ENCODE data around the gene GMDS. TPM values are rescaled to one million over a fixed set of nuclear protein-coding genes. Genes with fewer than 3 reads are reported as not detected.

GMDS gene
- total and polyA plus RNA-seq, 2 donors (not counting 3 experiments of a cell fraction or from before 2014, with no cell fraction given), result 9.8 to 23.5 TPM

DNA sequence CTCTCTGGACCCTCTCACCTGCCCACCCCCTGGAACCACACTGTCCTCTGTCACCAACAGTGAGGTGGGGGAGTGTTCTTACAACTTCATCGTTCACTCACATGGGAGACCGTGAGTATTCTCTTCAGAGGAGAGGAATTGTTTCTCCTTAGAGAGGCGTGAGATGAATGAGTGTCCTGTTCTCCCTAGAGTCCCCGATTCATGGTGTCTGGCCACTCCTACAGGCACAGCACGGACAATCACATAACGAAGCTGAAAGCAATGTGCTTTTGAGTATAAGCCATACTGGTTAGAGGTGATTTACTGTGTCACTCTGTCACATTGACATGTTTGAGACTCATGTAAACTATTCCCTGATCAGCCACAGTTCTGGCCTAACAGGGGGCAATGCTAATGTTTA lies 581.1 kb downstream of the GMDS start:
- no peaks in the 10 kb centered on the region for H3K9me1 ChIP-seq (replicated peaks; ENCODE audit: control insufficient read depth, extremely low read depth, insufficient read depth, low read length)
- H2AFZ ChIP-seq (ENCODE audit: low read depth, low read length), result no peak overlapping the region
- intact Hi-C loops (cut with micrococcal nuclease), result no loop called here
- ChIA-PET POLR2A (no interaction called here), CTCF (no interaction called here)
- no peaks in the 10 kb centered on the region for H4K20me1 ChIP-seq (replicated peaks; ENCODE audit: control insufficient read depth, extremely low read depth, insufficient read depth, low read length)
- no peak overlapping the region for H3K9ac ChIP-seq (replicated peaks; ENCODE audit: extremely low read depth, insufficient read depth, low read length)
- no peaks in the 10 kb centered on the region for H3K4me1 ChIP-seq (ENCODE audit: control insufficient read depth, extremely low read depth, insufficient read depth, low read length)
- H3K27ac ChIP-seq (ENCODE audit: insufficient read depth, low read depth, low read length), result no peak overlapping the region
- DNase-seq (ENCODE audit: low read depth, low spot score) (no peak), FAIRE-seq (no peak)
- no peak for TF ChIP-seq GATA2 (IDR thresholded peaks at IDR 0.05; ENCODE audit: insufficient read depth, insufficient read length, low read depth, low read length)
- TF ChIP-seq EZH2 (IDR thresholded peaks at IDR 0.05; ENCODE audit: borderline replicate concordance, low read depth, low read length, severe bottlenecking), result no peak
- no peak for TF ChIP-seq MYC (IDR thresholded peaks at IDR 0.05; ENCODE audit: low read depth, low read length)
- TF ChIP-seq FOS (IDR thresholded peaks at IDR 0.05; ENCODE audit: borderline replicate concordance, insufficient read depth, low read length), result no peak
- TF ChIP-seq, protein P1, sequence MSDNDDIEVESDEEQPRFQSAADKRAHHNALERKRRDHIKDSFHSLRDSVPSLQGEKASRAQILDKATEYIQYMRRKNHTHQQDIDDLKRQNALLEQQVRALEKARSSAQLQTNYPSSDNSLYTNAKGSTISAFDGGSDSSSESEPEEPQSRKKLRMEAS (IDR thresholded peaks at IDR 0.05; ENCODE audit: insufficient read depth, insufficient read length), result no peak
- TF ChIP-seq JUN (IDR thresholded peaks at IDR 0.05; ENCODE audit: borderline replicate concordance, insufficient read depth, insufficient read length, low read depth), result no peak
- no peak for TF ChIP-seq POLR2AphosphoS5 (IDR thresholded peaks at IDR 0.05; ENCODE audit: insufficient read depth, low read depth, low read length)
- TF ChIP-seq POLR2A (IDR thresholded peaks at IDR 0.05; ENCODE audit: low read depth, low read length), result no peak
- TF ChIP-seq CTCF (IDR thresholded peaks at IDR 0.05; ENCODE audit: extremely low read depth in 1 of 2, insufficient read depth in 1 of 2, low read depth in 1 of 2, low read length in 2 of 2), result no peak
- H3K27me3 ChIP-seq (ENCODE audit: control insufficient read depth in 2 of 2, insufficient read depth in 2 of 2, low read length in 2 of 2), result no peaks in the 10 kb centered on the region
- no peak overlapping the region for H3K4me2 ChIP-seq (ENCODE audit: insufficient read depth, low read length)
- H3K36me3 ChIP-seq (ENCODE audit: control insufficient read depth in 2 of 2, extremely low read depth in 1 of 2, insufficient read depth in 2 of 2, low read length in 2 of 2), result no peaks in the 10 kb centered on the region
- dilution Hi-C loops (cut with MboI; ENCODE audit: extremely low pct_ligation_motif_present, low sequenced_read_pairs), result no loop called here
- BruUV-seq (replicated peaks), result no TSS peak
- no peaks in the 10 kb centered on the region for H3K79me2 ChIP-seq (ENCODE audit: control insufficient read depth, insufficient read depth, low read length)
- H3K4me3 ChIP-seq (replicated peaks in 1 of 3; ENCODE audit: insufficient read depth in 1 of 3, low read depth in 1 of 3, low read length in 3 of 3), result no peak overlapping the region
- H3K9me3 ChIP-seq (replicated peaks; ENCODE audit: control insufficient read depth, insufficient read depth, low read length), result no peaks in the 10 kb centered on the region

Data from endothelial cell of umbilical vein (primary cell).